CD4-positive, alpha-beta T cell (primary cell): ENCODE data around the gene CDH13. TPM values are rescaled to one million over a fixed set of nuclear protein-coding genes. Genes with fewer than 3 reads are reported as not detected.

Source experiments
- ATAC-seq: fragments of 200-7000 bp; cut with Tn5 transposase; one replicate; pipeline ENCODE4 v1.10.0; 2022; ENCODE audit warnings: mild to moderate bottlenecking; ENCODE audit not compliant: poor library complexity
- CTCF ChIA-PET: fragments of 350-600 bp; sonication (Branson Sonifier 250); formaldehyde crosslinking; loops from one replicate; lab custom pipeline; 2021; ENCODE audit warnings: antibody characterized with exemption, inconsistent platforms; lab: Charles Lee
- POLR2A ChIA-PET: fragments of 350-600 bp; sonication (Branson Sonifier 250); formaldehyde crosslinking; loops from one replicate; lab custom pipeline; 2021; ENCODE audit warnings: antibody characterized with exemption, inconsistent platforms; lab: Charles Lee
- DNase-seq, 14 experiments: peaks; one replicate each; pipeline ENCODE4 v3.0.0-alpha.2; 2013 to 2020; ENCODE audit warnings: mixed read lengths in 2 of 14
- H3K27ac ChIP-seq, 2 donors: one replicate each; pipeline versions ENCODE4 v1.5.1 to v1.7.0; 2013; ENCODE audit warnings: low read length in 2 of 2, low read depth in 1 of 2, mild to moderate bottlenecking in 1 of 2
- H3K27me3 ChIP-seq, 2 experiments: 1 replicate in 1 of 2; 2 replicates in 1 of 2; pipeline versions ENCODE4 v1.6.1 to v1.7.0; 2013; ENCODE audit warnings: low read length in 2 of 2, control low read depth in 1 of 2, mild to moderate bottlenecking in 1 of 2, moderate library complexity in 1 of 2; ENCODE audit not compliant: insufficient read depth in 2 of 2, control insufficient read depth in 1 of 2
- H3K36me3 ChIP-seq: one replicate; pipeline ENCODE4 v1.6.1; 2013; ENCODE audit warnings: low read length, control low read depth; ENCODE audit not compliant: insufficient read depth
- H3K4me1 ChIP-seq: one replicate; pipeline ENCODE4 v1.6.1; 2013; ENCODE audit warnings: low read length, control low read depth; ENCODE audit not compliant: insufficient read depth
- H3K4me3 ChIP-seq: one replicate; pipeline ENCODE4 v1.5.1; 2013; ENCODE audit warnings: mild to moderate bottlenecking, low read length, moderate library complexity
- H3K9me3 ChIP-seq, 2 experiments: 1 replicate in 1 of 2; 2 replicates in 1 of 2; pipeline versions ENCODE4 v1.6.1 to v1.7.0; 2013; ENCODE audit warnings: low read length in 2 of 2, mild to moderate bottlenecking in 2 of 2, control low read depth in 1 of 2, moderate library complexity in 1 of 2; ENCODE audit not compliant: control insufficient read depth in 1 of 2, insufficient read depth in 1 of 2
- H3K27ac Mint-ChIP-seq: one replicate; pipeline ENCODE4 v1.8.0; 2020; ENCODE audit warnings: mixed read lengths
- H3K27me3 Mint-ChIP-seq: one replicate; pipeline ENCODE4 v1.8.0; 2021; ENCODE audit warnings: mixed read lengths
- H3K36me3 Mint-ChIP-seq: one replicate; pipeline ENCODE4 v1.8.0; 2021; ENCODE audit warnings: low read depth, mixed read lengths
- H3K4me1 Mint-ChIP-seq: one replicate; pipeline ENCODE4 v1.8.0; 2021; ENCODE audit warnings: low read depth, mixed read lengths
- H3K4me3 Mint-ChIP-seq: one replicate; pipeline ENCODE4 v1.8.0; 2020; ENCODE audit warnings: mild to moderate bottlenecking, mixed read lengths
- H3K9me3 Mint-ChIP-seq: one replicate; pipeline ENCODE4 v1.8.0; 2020; ENCODE audit warnings: mixed read lengths
- CTCF ChIP-seq: fragments of 200-600 bp; IDR thresholded peaks from one replicate; pipeline ENCODE4 v1.8.0; 2022; ENCODE audit warnings: antibody characterized with exemption, mild to moderate bottlenecking
- intact Hi-C, 2 experiments: fragments of 100-400 bp; cut with DNase I in 1 of 2; cut with micrococcal nuclease in 1 of 2; formaldehyde crosslinking; loops; one replicate each; pipeline versions ENCODE4 v1.15.1 to v1.9.0; 2023 to 2025; cut with DNase I, micrococcal nuclease
- total RNA-seq, 174 experiments: library from RNA in 2 of 174; stranded (reverse) in 2 of 174; gene quantifications; one replicate each; pipeline ENCODE4 v1.2.3 and lab custom pipeline; 2021 to 2026

CDH13 gene
- total RNA-seq, 2 experiments from 2014 or later, result not detected

- intact Hi-C loops, result no loop called here
- Histone ChIP-seq H3K27me3 (peaks cover 0 to 5% of the 10 kb centered on the region in 2 experiments), H3K4me3 (no peak overlapping the region), H3K4me1 (no peaks in the 10 kb centered on the region), H3K27ac (no peak overlapping the region), H3K36me3 (no peaks in the 10 kb centered on the region), H3K9me3 (no peaks in the 10 kb centered on the region)
- Mint-ChIP-seq H3K4me1 (no peaks in the 10 kb centered on the region), H3K27me3 (peaks cover 8% of the 10 kb centered on the region), H3K27ac (no peak overlapping the region), H3K36me3 (no peaks in the 10 kb centered on the region), H3K4me3 (no peak overlapping the region), H3K9me3 (no peaks in the 10 kb centered on the region)
- ATAC-seq, result no peak
- TF ChIP-seq CTCF, result no peak
- ChIA-PET CTCF (no interaction called here), POLR2A (no interaction called here)
- DNase-seq, result no peak
Observed at GRCh38 chr16:83762141-83762991, 1135.6 kb downstream of the CDH13 start.

GRCh38 chr16:83762992-83763358 is 1136.2 kb downstream of the CDH13 start:
- no peak for TF ChIP-seq CTCF
- no peak overlapping the region for H3K27ac ChIP-seq
- Mint-ChIP-seq H3K27me3 (peaks cover 11% of the 10 kb centered on the region), H3K36me3 (no peaks in the 10 kb centered on the region), H3K27ac (no peak overlapping the region), H3K4me3 (no peak overlapping the region), H3K9me3 (no peaks in the 10 kb centered on the region), H3K4me1 (no peaks in the 10 kb centered on the region)
- DNase-seq (no peak), ATAC-seq (no peak)
- POLR2A ChIA-PET, result no interaction called here
- H3K36me3 ChIP-seq, result no peaks in the 10 kb centered on the region
- H3K4me3 ChIP-seq, result no peak overlapping the region
- no peaks in the 10 kb centered on the region for H3K9me3 ChIP-seq
- intact Hi-C loops, result no loop called here
- H3K4me1 ChIP-seq, result no peaks in the 10 kb centered on the region
- CTCF ChIA-PET, result no interaction called here
- peaks cover 0 to 8% of the 10 kb centered on the region in 2 experiments for H3K27me3 ChIP-seq

GRCh38 chr16:83768986-83769385 is 1142.2 kb downstream of the CDH13 start:
- Histone ChIP-seq H3K4me1 (no peaks in the 10 kb centered on the region), H3K9me3 (no peaks in the 10 kb centered on the region), H3K27ac (no peak overlapping the region), H3K36me3 (no peaks in the 10 kb centered on the region), H3K4me3 (no peak overlapping the region), H3K27me3 (peaks cover 0 to 8% of the 10 kb centered on the region in 2 experiments)
- Mint-ChIP-seq H3K9me3 (no peaks in the 10 kb centered on the region), H3K27ac (no peak overlapping the region), H3K36me3 (no peaks in the 10 kb centered on the region), H3K27me3 (peaks cover 6% of the 10 kb centered on the region), H3K4me1 (no peaks in the 10 kb centered on the region), H3K4me3 (no peak overlapping the region)
- no peak for TF ChIP-seq CTCF
- intact Hi-C loops, result no loop called here
- CTCF ChIA-PET, result no interaction called here
- ATAC-seq (no peak), DNase-seq (no peak)
- POLR2A ChIA-PET, result no interaction called here
